ENCODE data around the gene SUGP2.

- TF ChIP-seq POLR2AphosphoS5 (IDR thresholded peaks at IDR 0.05; ENCODE audit: low read depth, low read length) (no peak), POLR2A (IDR thresholded peaks at IDR 0.05; ENCODE audit: low read depth, low read length) (no peak), TAF1 (IDR thresholded peaks at IDR 0.05; ENCODE audit: low read depth, low read length) (no peak), PAX5 (IDR thresholded peaks at IDR 0.05; ENCODE audit: insufficient read depth, low read length, severe bottlenecking) (no peak), SPI1 (IDR thresholded peaks at IDR 0.05; ENCODE audit: low read depth, low read length) (no peak), POU2F2 (IDR thresholded peaks at IDR 0.05; ENCODE audit: low read depth, low read length) (no peak)
These were observed 91.5 kb downstream of the SUGP2 start for GRCh38 chr19:18941628-18942354.

Data from GM12891 (cell line).